Epithelial cell of prostate (primary cell): ENCODE data around the gene PRRG2.

Experiments
- DNase-seq: peaks from one replicate; pipeline ENCODE4 v3.0.0-alpha.2; 2011; ENCODE audit warnings: low read depth, low spot score
- H3K27ac ChIP-seq: fragments of 450-650 bp; 2 replicates; pipeline ENCODE4 v1.5.1; 2017; ENCODE audit warnings: mild to moderate bottlenecking

The PRRG2 gene

DNA sequence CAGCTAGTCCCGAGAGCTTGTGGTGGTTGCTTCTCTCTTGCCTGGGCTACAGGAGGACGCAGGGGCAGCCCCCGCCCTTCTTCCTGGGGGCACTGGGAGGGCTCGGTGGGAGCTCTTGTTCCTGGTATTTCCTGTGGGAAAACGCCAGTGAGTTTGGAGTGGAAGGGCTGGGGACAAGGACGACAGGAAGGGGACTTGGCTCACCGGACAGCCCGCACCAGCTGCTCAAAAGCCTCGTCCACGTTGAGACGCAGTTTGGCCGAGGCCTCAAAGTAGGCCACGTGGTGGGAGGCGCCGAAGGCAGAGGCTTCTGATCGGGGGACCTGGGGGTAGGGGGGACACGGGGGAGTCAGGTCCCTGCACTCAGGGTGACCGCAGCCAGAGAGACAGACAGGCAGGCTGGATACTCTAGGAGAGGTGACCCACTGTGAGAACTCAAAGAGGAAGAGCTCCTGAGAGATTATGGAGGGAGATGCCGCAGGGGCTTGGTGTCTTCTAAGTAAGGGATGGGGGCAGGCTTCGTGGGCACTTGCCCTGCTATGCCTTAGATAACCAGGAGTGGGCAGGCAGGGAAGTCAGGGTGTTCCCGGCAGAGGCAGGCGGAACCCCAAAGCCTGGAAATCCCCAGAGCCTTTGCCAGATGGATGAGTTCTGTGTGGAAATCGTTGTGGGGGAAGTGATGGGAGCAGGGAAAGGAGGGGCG, 54.6 kb downstream of the PRRG2 start:
- DNase-seq = no peak

DNA sequence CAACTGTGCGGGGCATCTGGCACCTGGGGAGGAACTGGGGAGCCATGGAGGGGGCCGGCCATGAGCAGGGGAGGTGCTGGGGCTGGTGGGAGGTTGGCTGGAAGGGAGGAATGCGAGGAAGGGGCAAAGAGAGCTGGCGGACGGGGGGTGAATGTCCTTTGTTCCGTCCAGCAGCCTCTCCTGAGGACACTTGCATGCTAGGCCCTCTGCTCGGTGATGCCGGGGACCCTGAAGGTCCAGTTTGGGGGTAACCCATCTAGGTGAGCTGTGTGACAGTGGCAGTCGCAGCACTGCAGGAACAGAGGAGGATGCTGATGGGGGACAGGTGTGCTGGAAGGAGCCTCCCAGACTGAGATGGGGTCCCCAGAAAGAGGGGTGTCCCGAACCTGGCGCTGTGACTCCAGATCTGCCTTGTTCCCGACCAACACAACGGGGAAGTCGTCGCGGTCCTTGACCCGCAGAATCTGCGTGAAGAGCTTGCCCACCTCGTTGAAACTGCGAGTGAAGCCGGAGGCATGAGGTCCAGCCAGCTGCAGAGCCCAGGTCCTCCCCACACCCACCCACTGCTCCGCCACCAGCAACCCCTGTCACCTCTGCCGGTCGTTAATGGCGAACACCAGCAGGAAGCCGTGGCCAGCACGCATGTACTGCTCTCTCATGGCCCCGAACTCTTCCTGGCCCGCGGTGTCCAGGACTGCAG, 55.3 kb downstream of the PRRG2 start:
- DNase-seq = no peak
- no peak overlapping the region for H3K27ac ChIP-seq

More for the DNA sequence above, 54.6 kb downstream of the PRRG2 start:
- H3K27ac ChIP-seq = no peak overlapping the region

DNA sequence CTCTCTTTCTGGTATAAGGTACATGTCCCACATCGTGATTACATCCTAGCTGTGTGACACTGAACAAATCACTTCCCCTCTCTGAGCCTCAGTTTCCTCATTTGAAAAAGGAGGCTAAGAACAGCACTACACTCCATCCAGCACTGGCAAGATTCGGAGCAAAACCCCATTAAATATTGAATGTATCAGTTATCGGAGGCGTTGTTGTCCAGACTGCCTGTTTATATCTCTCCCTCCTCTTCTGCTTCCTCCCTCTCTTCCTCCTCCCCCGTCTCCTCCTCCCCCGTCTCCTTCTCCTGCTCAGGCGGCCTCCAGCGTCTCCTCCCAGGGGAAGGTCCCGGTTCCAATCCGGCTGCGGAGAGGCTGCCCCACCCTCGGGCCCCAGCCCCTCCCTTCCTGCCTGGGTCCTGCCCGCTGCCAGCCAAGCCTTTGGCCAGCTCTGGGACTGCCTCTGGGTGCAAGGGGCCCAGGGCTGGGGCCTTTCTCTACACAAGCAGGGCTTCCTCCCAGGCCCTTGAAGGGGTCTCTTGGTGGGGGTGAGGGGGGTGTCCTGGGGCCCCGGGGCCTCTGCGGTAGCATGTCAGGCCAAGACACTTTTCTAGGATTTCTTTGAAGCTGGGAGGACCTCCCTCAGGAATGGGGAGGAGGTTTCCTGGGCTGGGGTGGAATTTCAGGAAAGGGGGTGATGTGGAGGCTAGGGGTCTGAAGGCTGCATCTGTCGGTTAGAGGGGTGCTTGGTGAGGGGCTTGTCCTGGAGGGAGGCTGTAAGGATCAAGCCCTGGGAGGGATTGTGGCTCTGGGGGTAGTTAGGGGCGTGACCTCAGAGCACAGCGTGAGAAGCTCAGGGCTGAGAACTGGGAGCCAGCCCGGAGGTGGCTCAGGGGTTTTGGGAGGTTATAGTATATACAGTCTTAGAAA, 57.0 kb downstream of the PRRG2 start:
- peak; percentile 12 for DNase-seq
- peak overlapping the region; percentile 100 for H3K27ac ChIP-seq

DNA sequence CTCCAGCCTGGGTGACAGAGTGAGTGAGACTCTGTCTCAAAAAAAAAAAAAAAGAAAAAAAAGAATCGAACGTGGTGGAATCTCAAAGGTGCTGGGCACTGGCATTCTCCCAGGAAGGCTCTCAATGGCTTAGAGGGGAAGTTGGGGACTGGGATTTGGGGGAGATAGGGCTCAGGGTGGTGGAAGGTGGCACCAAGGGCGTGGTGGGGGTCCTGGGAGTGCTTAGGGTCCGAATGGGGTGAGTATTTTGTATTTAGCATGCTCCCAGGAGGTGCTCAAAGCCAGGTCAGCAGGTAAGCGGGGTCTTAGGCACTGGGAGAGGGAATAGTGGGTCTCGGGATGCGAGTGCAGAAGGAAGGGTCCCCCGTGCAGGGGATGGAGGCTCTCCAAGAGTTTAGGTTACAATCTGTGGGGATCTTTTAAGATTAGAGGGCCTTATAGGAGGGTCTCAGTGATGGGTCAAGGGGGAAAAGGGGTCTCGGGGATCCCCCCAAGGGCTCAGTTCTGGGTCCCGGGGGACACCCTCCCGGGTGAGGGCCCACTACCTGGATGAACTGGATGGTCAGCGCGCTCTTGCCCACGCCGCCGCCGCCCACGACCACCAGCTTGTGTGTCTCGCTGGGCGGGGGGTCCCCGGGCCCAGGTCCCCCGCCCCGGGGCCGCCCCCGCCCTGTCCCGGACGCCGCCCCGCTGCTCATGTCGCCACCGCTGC, 58.4 kb downstream of the PRRG2 start:
- peak overlapping the region; percentile 100 for H3K27ac ChIP-seq
- DNase-seq = no peak

DNA sequence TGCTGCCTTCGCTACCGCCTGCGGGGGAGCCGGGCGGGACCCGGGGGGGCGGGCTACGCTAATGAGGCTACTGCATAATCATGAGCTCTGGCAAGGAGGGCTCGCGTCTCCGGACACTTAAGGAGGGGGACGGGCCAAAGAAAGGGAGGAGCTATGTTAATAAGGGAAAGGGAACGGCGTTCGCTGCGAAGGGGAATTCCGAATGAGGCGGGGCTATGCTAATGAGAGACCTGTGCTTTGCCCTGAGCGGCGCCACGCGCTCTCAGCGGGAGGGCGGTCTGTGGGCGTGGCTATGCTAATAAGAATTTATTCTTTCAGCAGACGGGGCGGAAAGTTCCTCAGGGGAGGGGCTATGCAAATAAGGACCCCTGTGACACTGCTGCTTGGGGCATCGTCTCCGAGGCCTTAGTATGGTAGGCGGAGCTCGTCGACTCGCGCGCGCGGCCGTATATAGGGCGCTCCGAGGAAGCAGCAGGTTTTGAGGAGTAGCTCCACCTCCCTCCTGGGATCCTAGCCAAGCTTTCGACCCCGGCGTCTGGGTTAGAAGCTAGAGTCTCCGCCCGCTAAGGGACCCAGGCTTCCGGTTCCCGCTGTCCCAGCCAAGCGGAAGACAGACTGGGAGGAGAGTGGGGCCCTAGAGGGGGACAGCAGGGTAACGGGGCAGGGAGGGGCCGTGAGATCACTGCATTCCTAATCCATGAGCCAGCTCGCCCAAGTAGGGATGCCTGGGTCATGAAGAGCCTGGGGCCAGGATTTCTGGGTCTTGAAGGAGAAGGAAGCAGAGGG, 59.2 kb downstream of the PRRG2 start, which contains the start of gene RRAS:
RRAS (minus strand) TSS at position 31 of the 786 bp plus-strand sequence. CDS start 45 bp downstream, outside the sequence.
- DNase-seq = peak; percentile 98

More for the DNA sequence above, 59.2 kb downstream of the PRRG2 start, which contains the start of gene RRAS:
- peak within 1 kb of the TSS; percentile 100 for H3K27ac ChIP-seq
